Measurements from ENCODE around the gene RTL10. TPM values are rescaled to one million over a fixed set of nuclear protein-coding genes. Genes with fewer than 3 reads are reported as not detected.

Gene RTL10
- total RNA-seq, 2 donors from 2014 or later = 15.7 to 41.9 TPM

GRCh38 chr22:19824926-19825339 lies 29.7 kb downstream of the RTL10 start:
- no peak for TF ChIP-seq CTCF (IDR thresholded peaks at IDR 0.05)
- TF ChIP-seq POLR2AphosphoS5 (IDR thresholded peaks at IDR 0.05) = no peak
- TF ChIP-seq POLR2A (IDR thresholded peaks at IDR 0.05) = no peak
- H3K36me3 ChIP-seq = no peaks in the 10 kb centered on the region
- WGBS = 97% methylated on average over 8 of the region's 8 CpGs
- no peak overlapping the region for H3K4me3 ChIP-seq
- intact Hi-C loops (cut with DNase I) = no loop called here
- no peaks in the 10 kb centered on the region for H3K27me3 ChIP-seq (replicated peaks; ENCODE audit: insufficient read depth)
- H3K4me1 ChIP-seq (replicated peaks) = no peaks in the 10 kb centered on the region
- H3K9me3 ChIP-seq = no peaks in the 10 kb centered on the region
- no peak for DNase-seq (ENCODE audit: low spot score)
- no peak overlapping the region for H3K27ac ChIP-seq

GRCh38 chr22:19824212-19824925 lies 30.3 kb downstream of the RTL10 start:
- H3K4me1 ChIP-seq (replicated peaks) = no peaks in the 10 kb centered on the region
- intact Hi-C loops (cut with DNase I) = no loop called here
- no peaks in the 10 kb centered on the region for H3K27me3 ChIP-seq (replicated peaks; ENCODE audit: insufficient read depth)
- no peak overlapping the region for H3K27ac ChIP-seq
- no peak overlapping the region for H3K4me3 ChIP-seq
- whole genome bisulfite sequencing = 91% methylated on average over 16 of the region's 16 CpGs
- no peaks in the 10 kb centered on the region for H3K36me3 ChIP-seq
- no peaks in the 10 kb centered on the region for H3K9me3 ChIP-seq
- TF ChIP-seq CTCF (IDR thresholded peaks at IDR 0.05) (no peak), POLR2A (IDR thresholded peaks at IDR 0.05) (no peak)
- DNase-seq (ENCODE audit: low spot score) = no peak

- H3K4me3 ChIP-seq = no peak overlapping the region
- TF ChIP-seq POLR2A (IDR thresholded peaks at IDR 0.05) = no peak
- DNase-seq (ENCODE audit: low spot score) = no peak
- H3K27me3 ChIP-seq (replicated peaks; ENCODE audit: insufficient read depth) = no peaks in the 10 kb centered on the region
- no peaks in the 10 kb centered on the region for H3K9me3 ChIP-seq
- intact Hi-C loops (cut with DNase I) = no loop called here
- no peak overlapping the region for H3K27ac ChIP-seq
- WGBS = 88% methylated on average over 9 of the region's 9 CpGs
- no peaks in the 10 kb centered on the region for H3K4me1 ChIP-seq (replicated peaks)
- no peaks in the 10 kb centered on the region for H3K36me3 ChIP-seq
Measured at GRCh38 chr22:19823902-19824211, 30.8 kb downstream of the RTL10 start.

- H3K9me3 ChIP-seq = no peaks in the 10 kb centered on the region
- TF ChIP-seq POLR2A (IDR thresholded peaks at IDR 0.05) (no peak), POLR2AphosphoS5 (IDR thresholded peaks at IDR 0.05) (no peak), CTCF (IDR thresholded peaks at IDR 0.05) (no peak)
- no peaks in the 10 kb centered on the region for H3K27me3 ChIP-seq (replicated peaks; ENCODE audit: insufficient read depth)
- intact Hi-C loops (cut with DNase I) = no loop called here
- no peak overlapping the region for H3K27ac ChIP-seq
- no peak for DNase-seq (ENCODE audit: low spot score)
- H3K4me3 ChIP-seq = no peak overlapping the region
- no peaks in the 10 kb centered on the region for H3K4me1 ChIP-seq (replicated peaks)
- no peaks in the 10 kb centered on the region for H3K36me3 ChIP-seq
- WGBS = 87% methylated on average over 11 of the region's 11 CpGs
Measured at GRCh38 chr22:19823191-19823901, 31.3 kb downstream of the RTL10 start.

- H3K36me3 ChIP-seq = no peaks in the 10 kb centered on the region
- 91% methylated on average over 18 of the region's 18 CpGs for WGBS
- H3K4me3 ChIP-seq = no peak overlapping the region
- H3K27me3 ChIP-seq (replicated peaks; ENCODE audit: insufficient read depth) = no peaks in the 10 kb centered on the region
- DNase-seq (ENCODE audit: low spot score) = no peak
- no peaks in the 10 kb centered on the region for H3K9me3 ChIP-seq
- intact Hi-C loops (cut with DNase I) = no loop called here
- H3K4me1 ChIP-seq (replicated peaks) = no peaks in the 10 kb centered on the region
- TF ChIP-seq POLR2A (IDR thresholded peaks at IDR 0.05) (no peak), POLR2AphosphoS5 (IDR thresholded peaks at IDR 0.05) (no peak), CTCF (IDR thresholded peaks at IDR 0.05) (no peak)
- H3K27ac ChIP-seq = no peak overlapping the region
Measured at GRCh38 chr22:19822301-19823117, 32.2 kb downstream of the RTL10 start.
